GM12872 (cell line): ENCODE results near the gene PROZ.
A peak's percentile ranks its signal among the peaks of the same experiment; 100 is the strongest.

Experiments used
- TF ChIP-seq, protein P1 (sequence below): IDR thresholded peaks from 3 replicates; pipeline ENCODE4 v1.5.1; 2011; ENCODE audit warnings: low read depth, mild to moderate bottlenecking, low read length, moderate library complexity; ENCODE audit not compliant: insufficient read depth

PROZ gene

GRCh38 chr13:113207460-113207859 is 49.0 kb downstream of the PROZ start:
- TF ChIP-seq, protein P1, sequence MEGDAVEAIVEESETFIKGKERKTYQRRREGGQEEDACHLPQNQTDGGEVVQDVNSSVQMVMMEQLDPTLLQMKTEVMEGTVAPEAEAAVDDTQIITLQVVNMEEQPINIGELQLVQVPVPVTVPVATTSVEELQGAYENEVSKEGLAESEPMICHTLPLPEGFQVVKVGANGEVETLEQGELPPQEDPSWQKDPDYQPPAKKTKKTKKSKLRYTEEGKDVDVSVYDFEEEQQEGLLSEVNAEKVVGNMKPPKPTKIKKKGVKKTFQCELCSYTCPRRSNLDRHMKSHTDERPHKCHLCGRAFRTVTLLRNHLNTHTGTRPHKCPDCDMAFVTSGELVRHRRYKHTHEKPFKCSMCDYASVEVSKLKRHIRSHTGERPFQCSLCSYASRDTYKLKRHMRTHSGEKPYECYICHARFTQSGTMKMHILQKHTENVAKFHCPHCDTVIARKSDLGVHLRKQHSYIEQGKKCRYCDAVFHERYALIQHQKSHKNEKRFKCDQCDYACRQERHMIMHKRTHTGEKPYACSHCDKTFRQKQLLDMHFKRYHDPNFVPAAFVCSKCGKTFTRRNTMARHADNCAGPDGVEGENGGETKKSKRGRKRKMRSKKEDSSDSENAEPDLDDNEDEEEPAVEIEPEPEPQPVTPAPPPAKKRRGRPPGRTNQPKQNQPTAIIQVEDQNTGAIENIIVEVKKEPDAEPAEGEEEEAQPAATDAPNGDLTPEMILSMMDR = no peak

DNA sequence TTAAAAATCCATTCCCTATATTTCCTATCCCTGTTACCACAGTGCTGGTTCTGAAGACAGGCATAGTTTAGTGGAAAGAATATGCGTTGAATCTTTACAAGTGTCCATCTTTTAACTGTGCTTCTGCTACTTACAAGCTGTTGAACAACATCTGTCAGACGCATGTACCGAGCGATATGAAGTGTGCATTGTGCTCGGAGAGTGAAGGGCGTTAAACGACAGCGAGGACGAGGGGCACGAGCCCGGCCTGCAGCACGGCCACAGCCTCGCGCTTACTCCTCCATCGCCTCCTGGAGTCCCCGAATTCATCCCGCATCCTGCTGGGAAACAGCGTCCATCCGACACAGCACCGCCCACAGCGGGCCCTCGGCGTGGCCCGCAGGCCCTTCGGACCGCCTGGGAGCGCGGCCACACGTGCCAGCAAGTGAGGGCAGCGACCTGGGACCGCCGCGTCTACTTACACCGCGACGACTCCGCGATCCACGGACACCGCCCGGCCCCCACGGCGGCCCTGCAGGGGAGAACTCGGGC is 49.5 kb downstream of the PROZ start:
- TF ChIP-seq, protein P1 = no peak

DNA sequence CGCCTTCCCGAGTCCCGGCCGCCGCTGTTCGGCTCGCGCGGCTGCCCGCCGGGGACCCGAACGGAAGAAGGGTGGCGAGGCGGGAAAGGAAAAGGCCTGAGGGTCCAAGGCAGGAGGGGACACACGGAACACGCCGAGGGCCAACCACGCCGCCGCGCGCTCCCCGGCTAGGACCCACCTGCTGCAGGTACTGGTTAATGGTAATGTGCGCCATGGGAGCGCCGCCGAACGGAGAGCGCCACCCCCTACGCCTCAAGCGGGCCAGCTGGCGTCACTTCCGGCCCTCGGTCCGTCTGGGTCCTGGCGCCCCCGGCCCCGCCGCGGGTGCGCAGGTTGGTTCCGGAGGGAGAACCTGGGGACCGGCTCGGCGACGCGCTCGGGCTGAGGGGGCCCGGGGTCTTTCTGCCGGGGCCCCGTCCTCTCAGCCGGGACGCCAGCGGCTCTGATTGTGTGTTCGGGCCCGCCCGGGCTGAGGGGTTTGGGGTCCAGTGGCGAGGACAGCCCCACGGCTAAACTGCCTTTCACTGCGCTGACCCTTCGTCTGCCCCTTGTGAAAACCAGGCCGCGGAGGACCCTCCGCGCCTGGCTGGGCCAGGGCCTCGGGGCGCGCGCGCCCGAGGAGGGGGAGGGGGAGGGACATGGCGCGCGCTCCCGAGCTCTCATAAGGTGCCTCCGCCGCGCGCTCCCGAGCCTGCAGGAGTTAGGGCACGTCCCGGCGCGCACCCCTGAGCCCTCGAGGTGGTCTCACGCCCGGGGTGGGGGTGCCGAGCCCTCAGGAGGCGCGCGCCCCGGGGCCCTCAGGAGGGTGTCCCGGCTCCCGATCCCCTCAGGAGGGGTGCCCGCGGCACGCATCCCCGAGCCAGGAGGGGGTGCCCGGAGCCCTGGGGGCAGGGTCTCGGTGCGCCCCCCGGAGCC is 50.2 kb downstream of the PROZ start, which contains the start of gene PCID2:
Gene PCID2, minus strand, starts transcription at position 249 of the 915 bp plus-strand sequence. Its CDS starts 35 bp downstream, at position 214.
- TF ChIP-seq, protein P1 = 0 out of 3 replicates have a peak, but pooled peaks have one; percentile 5

DNA sequence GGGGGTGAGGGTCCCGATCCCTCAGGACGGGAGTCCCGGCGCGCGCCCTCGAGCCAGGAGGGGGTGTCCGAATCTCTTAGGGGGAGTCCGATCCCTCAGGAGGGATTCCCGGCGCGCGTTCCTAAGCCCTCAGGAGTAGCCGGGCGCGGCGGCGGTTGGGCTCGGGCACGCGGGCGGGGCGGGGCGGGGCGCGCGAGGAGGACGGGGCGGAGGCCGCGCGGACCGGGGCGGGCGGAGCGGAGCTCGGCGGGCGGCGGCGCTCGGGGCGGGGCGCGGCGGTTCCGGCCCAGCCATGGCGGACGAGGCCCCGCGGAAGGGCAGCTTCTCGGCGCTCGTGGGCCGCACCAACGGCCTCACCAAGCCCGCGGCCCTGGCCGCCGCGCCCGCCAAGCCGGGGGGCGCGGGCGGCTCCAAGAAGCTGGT is 50.9 kb downstream of the PROZ start, which contains the start of gene CUL4A:
Gene CUL4A, plus strand, starts transcription at position 278 of the 423 bp plus-strand sequence. Its CDS starts 15 bp downstream, at position 293.
- TF ChIP-seq, protein P1 = no peak

GRCh38 chr13:113209759-113210421 is 51.4 kb downstream of the PROZ start:
- TF ChIP-seq, protein P1 = no peak

DNA sequence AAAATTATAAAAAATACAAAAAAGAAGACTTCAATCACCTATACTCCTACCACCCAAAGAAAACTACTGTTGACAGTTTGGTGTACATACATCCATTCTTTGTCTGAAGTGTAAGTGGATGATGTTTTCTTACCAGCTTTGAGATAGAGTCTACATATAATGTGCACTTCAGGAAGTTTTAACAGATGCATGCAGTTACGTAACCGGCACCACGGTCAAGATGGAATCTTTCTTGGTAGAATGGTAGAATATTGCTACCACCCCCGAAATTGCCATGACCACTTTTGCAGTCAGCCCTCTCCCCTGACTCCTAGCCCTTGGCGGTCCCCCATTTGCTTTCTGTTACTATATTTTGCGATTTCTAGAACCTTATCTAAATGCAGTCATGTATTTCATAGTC is 52.4 kb downstream of the PROZ start:
- TF ChIP-seq, protein P1 = no peak

DNA sequence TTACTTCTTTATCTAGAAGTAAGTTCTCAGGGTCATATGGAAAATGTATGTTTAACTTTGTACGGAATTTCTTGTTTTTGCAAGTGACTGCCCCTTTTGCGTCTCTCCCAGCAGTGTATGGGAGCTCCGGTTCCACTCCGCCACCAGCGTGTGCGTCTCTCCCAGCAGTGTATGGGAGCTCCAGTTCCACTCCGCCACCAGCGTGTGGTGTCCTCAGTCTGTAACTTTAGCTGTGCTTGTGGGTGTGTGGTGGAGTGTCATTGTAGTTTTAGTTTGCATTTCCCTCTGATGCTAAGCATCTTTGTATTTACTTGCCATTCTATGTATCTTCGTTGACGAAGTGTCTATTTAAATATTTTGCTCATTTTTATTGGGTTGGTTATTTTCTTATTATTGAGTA is 53.3 kb downstream of the PROZ start:
- TF ChIP-seq, protein P1 = no peak
